DLD1 (cell line): Measurements from ENCODE around the gene TRIO.

Experiments used
- in situ Hi-C: cut with HindIII; loops from 2 replicates; pipeline ENCODE4 v1.10.0; 2017; ENCODE audit warnings: low sequenced_read_pairs

The TRIO gene

GRCh38 chr5:14489643-14490042 is 346.5 kb downstream of the TRIO start:
- in situ Hi-C loops, result no loop called here

GRCh38 chr5:14490309-14490711 is 347.2 kb downstream of the TRIO start:
- in situ Hi-C loops, result no loop called here

DNA sequence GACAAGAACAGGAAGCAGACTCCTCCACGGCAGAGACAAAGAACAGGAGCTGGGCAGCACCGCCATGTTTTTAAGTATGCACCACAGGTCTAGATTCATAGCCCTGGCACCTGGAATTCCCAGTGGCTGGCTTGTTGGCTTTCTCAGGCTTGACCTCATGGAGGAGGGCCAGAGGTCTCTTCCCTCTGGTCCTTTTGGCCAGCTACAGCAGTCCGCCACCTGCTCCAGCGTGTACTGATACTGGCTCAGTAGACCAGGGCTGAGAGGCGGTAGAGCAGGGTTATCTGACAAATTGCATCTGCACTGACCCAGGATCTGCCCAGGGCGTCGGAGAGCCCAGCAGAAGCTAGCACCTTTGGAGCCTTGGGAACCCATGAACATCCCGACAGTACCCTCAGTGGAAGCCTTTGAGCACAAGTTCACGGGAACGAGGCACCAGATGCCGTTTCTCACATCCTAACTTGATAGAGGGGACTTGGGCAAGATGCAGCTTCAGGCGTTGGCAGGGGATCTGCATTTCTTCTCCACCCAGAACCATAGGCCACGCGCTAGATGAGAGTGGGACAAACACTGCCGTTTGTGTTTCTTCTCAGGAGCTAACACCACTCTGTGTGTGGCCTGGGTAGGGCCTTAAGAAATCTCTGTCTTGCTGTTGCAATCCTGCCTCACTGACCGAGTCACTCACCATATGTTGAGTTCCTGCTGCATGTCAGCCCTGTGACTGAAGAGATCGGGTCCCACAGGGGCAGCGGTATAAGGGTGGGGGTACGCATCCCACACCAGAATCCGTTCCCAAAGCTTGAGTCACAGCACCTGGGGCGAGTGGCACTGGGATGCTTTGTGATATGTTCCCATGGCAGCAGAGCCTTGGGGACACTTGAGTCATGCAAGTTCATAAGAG is 348.1 kb downstream of the TRIO start:
- in situ Hi-C loops, result no loop called here

DNA sequence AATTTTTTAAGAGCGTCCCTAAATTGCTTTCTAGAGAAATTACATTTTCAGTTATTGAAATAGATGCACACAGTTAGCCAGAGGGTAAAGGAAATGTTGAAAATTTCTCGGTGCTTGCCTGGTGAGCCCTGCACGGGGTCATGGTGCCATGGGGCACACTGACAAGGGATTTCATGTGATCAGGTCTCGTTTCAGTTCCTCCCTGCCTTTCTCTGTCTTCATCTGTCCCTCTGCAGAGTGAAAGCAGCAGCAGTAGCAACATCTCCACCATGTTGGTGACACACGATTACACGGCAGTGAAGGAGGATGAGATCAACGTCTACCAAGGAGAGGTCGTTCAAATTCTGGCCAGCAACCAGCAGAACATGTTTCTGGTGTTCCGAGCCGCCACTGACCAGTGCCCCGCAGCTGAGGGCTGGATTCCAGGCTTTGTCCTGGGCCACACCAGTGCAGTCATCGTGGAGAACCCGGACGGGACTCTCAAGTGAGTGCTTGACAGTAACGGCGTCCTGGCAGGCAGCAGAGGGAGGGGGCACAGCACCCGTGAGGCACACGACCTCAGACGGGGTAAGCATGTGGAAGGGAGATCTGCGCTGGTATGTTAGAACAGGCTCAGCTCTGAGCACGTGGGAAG is 349.3 kb downstream of the TRIO start:
- in situ Hi-C loops, result no loop called here

GRCh38 chr5:14495301-14495700 is 352.2 kb downstream of the TRIO start:
- in situ Hi-C loops, result no loop called here

GRCh38 chr5:14497311-14497710 is 354.2 kb downstream of the TRIO start:
- in situ Hi-C loops, result no loop called here

GRCh38 chr5:14501353-14502293 is 358.5 kb downstream of the TRIO start:
- in situ Hi-C loops, result no loop called here

DNA sequence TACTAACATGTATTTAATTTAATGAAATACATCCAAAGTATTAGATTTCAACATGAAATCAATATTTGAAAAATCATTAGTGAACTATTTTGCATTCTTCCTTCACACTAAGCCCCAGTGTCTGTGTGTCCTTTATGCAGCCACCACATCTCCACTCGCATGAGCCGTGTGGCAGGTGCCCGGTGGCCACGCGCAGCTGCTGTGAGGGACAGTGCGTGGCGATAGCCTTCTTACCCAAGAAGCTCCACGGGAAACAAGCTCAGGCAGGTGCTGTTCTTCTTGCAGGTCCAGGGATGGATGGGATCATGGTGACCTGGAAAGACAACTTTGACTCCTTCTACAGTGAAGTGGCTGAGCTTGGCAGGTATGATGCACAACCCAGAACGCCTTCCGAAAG is 359.1 kb downstream of the TRIO start:
- in situ Hi-C loops, result no loop called here

- in situ Hi-C loops, result no loop called here
Measured at GRCh38 chr5:14503017-14503680, 360.0 kb downstream of the TRIO start.

DNA sequence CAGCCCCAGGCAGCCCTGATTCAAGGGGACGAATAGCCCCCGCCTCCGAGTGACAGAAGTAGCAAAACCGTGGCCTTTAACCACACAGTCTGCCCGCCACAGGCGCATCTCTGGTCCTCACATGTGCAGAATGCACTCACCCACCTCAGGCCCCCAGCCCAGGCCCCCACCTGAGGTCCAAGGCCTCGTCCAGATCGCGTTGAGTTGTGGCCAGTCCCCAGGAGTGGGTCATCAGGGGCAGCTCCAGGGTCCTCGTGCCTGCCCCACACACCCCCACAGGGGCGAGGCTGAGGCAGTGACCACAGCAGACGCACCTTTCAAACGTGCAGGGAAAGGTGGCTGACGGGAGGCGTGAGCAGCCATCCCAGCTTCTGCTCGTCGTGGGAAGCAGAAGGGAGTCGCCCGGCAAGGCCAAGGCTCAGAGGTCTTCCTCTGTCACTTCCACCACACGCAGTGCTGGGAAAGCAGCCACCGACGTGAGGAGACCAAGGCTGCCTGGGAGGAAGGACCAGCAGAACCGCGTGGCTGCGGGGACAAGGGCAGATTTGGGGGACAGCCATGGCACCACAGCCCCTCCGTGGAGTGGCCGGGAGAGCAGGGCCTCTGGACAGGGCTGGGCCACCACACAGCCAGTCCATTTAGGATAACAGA is 360.7 kb downstream of the TRIO start:
- in situ Hi-C loops, result no loop called here

- in situ Hi-C loops, result no loop called here
Measured at GRCh38 chr5:14504332-14504727, 361.2 kb downstream of the TRIO start.

GRCh38 chr5:14504816-14505215 is 361.7 kb downstream of the TRIO start:
- in situ Hi-C loops, result no loop called here

- in situ Hi-C loops, result no loop called here
Measured at GRCh38 chr5:14505310-14506139, 362.4 kb downstream of the TRIO start.

- in situ Hi-C loops, result no loop called here
Measured at GRCh38 chr5:14506140-14506538, 363.0 kb downstream of the TRIO start.

DNA sequence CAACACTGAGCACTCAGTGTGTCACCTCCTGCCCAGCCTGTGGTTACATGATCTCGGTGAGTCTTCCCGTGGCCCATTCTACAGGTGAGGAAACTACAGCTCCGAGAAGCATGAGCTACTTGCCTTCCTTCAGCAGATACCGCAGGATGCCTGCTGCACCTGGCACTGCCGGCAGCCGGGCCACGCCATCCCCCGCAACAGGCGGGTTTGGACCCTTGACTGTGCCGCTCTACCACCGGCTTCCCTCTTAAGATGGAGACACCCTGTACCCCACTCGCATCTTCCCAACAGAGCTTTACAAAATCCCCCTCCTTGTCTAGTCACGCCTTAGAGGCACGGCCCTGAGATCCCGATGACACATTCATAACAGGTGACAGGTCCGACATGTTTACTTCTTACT is 363.5 kb downstream of the TRIO start:
- in situ Hi-C loops, result no loop called here

- in situ Hi-C loops, result no loop called here
Measured at GRCh38 chr5:14507156-14507941, 364.2 kb downstream of the TRIO start.

GRCh38 chr5:14508046-14508445 is 364.9 kb downstream of the TRIO start:
- in situ Hi-C loops, result no loop called here

DNA sequence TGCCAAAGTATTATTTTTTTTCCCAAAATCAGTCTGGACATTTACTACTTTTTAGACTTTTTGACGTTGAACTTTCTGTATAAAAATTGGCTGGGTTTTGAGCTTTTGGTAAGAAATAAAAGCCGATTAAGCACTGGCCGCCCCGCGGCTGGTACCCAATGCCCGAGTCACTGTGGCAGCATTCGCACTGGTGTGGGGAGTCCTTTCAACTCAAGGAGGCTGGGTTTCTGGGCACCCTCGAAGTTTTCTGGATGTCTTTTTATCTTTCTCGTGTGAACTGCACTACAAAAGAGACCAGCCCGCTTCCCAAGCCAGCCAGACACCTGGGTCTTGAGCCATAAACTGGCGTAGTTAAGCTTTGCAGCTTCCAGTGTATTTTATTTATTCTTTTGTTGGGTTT is 366.4 kb downstream of the TRIO start:
- in situ Hi-C loops, result no loop called here
